Neural progenitor cell (in vitro differentiated cells): Measurements from ENCODE around the gene SCLY. TPM values are rescaled to one million over a fixed set of nuclear protein-coding genes. Genes with fewer than 3 reads are reported as not detected.
A peak's percentile ranks its signal among the peaks of the same experiment; 100 is the strongest.

Experiments used
- DNase-seq: peaks from one replicate; pipeline ENCODE4 v3.0.0-alpha.2; 2016; ENCODE audit warnings: low spot score
- H2AFZ ChIP-seq: fragments of 200-600 bp; sonication (generic); replicated peaks from 2 replicates; pipeline ENCODE4 v1.6.1; 2016; ENCODE audit warnings: antibody characterized with exemption
- H3F3A ChIP-seq: fragments of 200-600 bp; sonication (generic); 2 replicates; pipeline ENCODE4 v1.6.1; 2016; ENCODE audit warnings: antibody characterized with exemption, low read depth
- H3K27ac ChIP-seq: fragments of 200-600 bp; sonication (generic); 2 replicates; pipeline ENCODE4 v1.5.1; 2016; ENCODE audit warnings: mild to moderate bottlenecking
- H3K27me3 ChIP-seq: fragments of 200-600 bp; sonication (generic); 2 replicates; pipeline ENCODE4 v1.6.1; 2016; ENCODE audit warnings: mild to moderate bottlenecking, moderate library complexity
- H3K36me3 ChIP-seq: fragments of 200-600 bp; sonication (generic); 2 replicates; pipeline ENCODE4 v1.5.1; 2016
- H3K4me1 ChIP-seq: fragments of 200-600 bp; sonication (generic); 2 replicates; pipeline ENCODE4 v1.6.1; 2016; ENCODE audit warnings: mixed run types
- H3K4me2 ChIP-seq: fragments of 200-600 bp; sonication (generic); 2 replicates; pipeline ENCODE4 v1.6.1; 2016
- H3K4me3 ChIP-seq: fragments of 200-600 bp; sonication (generic); 2 replicates; pipeline ENCODE4 v1.5.1; 2016
- H3K79me2 ChIP-seq: fragments of 200-600 bp; sonication (generic); 2 replicates; pipeline ENCODE4 v1.6.1; 2016; ENCODE audit warnings: low read depth
- H3K9ac ChIP-seq: fragments of 200-600 bp; sonication (generic); 2 replicates; pipeline ENCODE4 v1.6.1; 2016
- H3K9me3 ChIP-seq: fragments of 200-600 bp; sonication (generic); 2 replicates; pipeline ENCODE4 v1.5.1; 2016; ENCODE audit warnings: low read depth
- H4K20me1 ChIP-seq: fragments of 200-600 bp; sonication (generic); 2 replicates; pipeline ENCODE4 v1.6.1; 2016; ENCODE audit warnings: low read depth
- H3K27ac Mint-ChIP-seq: 3 replicates; pipeline ENCODE4 v1.8.0; 2021; ENCODE audit warnings: mixed read lengths
- H3K27me3 Mint-ChIP-seq: 2 replicates; pipeline ENCODE4 v1.8.0; 2022; ENCODE audit warnings: low read depth, mild to moderate bottlenecking, inconsistent platforms, moderate library complexity, mixed read lengths; ENCODE audit not compliant: insufficient read depth
- H3K36me3 Mint-ChIP-seq: 3 replicates; pipeline ENCODE4 v1.8.0; 2021; ENCODE audit warnings: mixed read lengths
- H3K4me1 Mint-ChIP-seq: 3 replicates; pipeline ENCODE4 v1.8.0; 2021; ENCODE audit warnings: mixed read lengths
- H3K4me3 Mint-ChIP-seq: 3 replicates; pipeline ENCODE4 v1.8.0; 2021; ENCODE audit warnings: mild to moderate bottlenecking, moderate library complexity, mixed read lengths
- H3K9me3 Mint-ChIP-seq: 3 replicates; pipeline ENCODE4 v1.8.0; 2020; ENCODE audit warnings: mixed read lengths
- EZH2 ChIP-seq: fragments of 200-600 bp; sonication (generic); IDR thresholded peaks from 2 replicates; pipeline ENCODE4 v1.6.1; 2017; ENCODE audit warnings: antibody characterized with exemption, mild to moderate bottlenecking, moderate library complexity
- EZH2phosphoT487 ChIP-seq: fragments of 200-600 bp; sonication (generic); IDR thresholded peaks from 2 replicates; pipeline ENCODE4 v1.6.1; 2017; ENCODE audit warnings: antibody characterized with exemption
- total RNA-seq: library from RNA; depleted of rRNA; stranded (reverse); fragments of >200 nt; gene quantifications from 2 replicates; pipeline ENCODE4 v1.2.3, GENCODE V29; 2015; ENCODE audit warnings: low replicate concordance
- TF ChIP-seq, protein P1 (sequence below): fragments of 200-600 bp; sonication (generic); IDR thresholded peaks from 2 replicates; pipeline ENCODE4 v1.5.1; 2017; ENCODE audit warnings: antibody characterized with exemption, mild to moderate bottlenecking

Gene SCLY
- total RNA-seq, 1 donor from 2014 or later = 44.1 TPM

DNA sequence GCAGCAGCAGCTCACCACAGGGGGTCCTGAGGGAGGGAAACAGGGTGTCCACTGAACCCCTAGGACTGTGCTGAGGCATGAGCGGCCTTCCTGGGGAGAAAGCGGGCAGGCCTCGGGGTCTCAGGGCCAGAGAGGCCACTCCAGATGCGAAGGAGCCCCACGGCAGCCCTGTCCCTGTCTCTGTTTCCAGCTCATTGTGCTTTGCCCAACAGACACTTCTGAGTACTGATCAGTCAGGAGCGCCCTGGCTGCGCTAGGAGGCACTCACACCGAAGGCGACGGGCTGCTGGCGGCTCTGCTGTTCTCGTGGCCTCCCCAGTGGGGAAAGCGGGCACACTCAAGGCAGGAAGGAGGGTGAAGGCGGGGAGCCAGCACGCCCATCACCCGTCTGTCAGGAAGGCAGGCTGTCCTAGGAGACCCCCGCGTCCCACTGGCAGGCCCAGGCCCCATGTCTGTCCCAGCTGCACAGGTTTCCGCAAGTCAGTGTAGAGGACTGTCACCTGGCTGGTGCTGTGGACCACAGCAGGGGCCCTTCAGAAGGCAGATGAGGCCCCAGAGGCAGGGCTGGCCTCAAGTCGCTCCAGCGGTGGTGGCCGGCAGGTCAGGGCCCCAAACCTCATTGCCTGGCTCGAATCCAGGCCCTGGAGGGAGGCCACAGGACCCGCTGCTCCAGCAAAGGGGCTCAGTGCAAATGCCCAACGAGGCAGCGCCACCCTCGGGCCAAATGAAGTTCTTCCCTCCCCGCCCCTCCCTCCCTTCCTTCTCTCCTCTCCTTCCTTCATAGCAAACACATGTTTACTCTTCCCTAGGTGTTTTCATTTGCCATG, 46.1 kb downstream of the SCLY start:
- Histone ChIP-seq H4K20me1 (no peaks in the 10 kb centered on the region), H3K79me2 (no peaks in the 10 kb centered on the region), H3F3A (peaks cover 14% of the 10 kb centered on the region), H3K27ac (no peak overlapping the region), H3K9ac (no peak overlapping the region), H3K27me3 (no peaks in the 10 kb centered on the region), H3K36me3 (no peaks in the 10 kb centered on the region), H3K4me2 (no peak overlapping the region), H3K4me3 (no peak overlapping the region), H2AFZ (peak overlapping the region; percentile 21), H3K4me1 (peaks cover 21% of the 10 kb centered on the region), H3K9me3 (no peaks in the 10 kb centered on the region)
- Mint-ChIP-seq H3K9me3 (peaks cover 1% of the 10 kb centered on the region), H3K4me3 (no peak overlapping the region), H3K27me3 (peaks cover 2% of the 10 kb centered on the region), H3K4me1 (peaks cover 20% of the 10 kb centered on the region), H3K36me3 (no peaks in the 10 kb centered on the region), H3K27ac (no peak overlapping the region)
- peak; percentile 67 for DNase-seq
- no peak for TF ChIP-seq EZH2
- TF ChIP-seq, protein P1, sequence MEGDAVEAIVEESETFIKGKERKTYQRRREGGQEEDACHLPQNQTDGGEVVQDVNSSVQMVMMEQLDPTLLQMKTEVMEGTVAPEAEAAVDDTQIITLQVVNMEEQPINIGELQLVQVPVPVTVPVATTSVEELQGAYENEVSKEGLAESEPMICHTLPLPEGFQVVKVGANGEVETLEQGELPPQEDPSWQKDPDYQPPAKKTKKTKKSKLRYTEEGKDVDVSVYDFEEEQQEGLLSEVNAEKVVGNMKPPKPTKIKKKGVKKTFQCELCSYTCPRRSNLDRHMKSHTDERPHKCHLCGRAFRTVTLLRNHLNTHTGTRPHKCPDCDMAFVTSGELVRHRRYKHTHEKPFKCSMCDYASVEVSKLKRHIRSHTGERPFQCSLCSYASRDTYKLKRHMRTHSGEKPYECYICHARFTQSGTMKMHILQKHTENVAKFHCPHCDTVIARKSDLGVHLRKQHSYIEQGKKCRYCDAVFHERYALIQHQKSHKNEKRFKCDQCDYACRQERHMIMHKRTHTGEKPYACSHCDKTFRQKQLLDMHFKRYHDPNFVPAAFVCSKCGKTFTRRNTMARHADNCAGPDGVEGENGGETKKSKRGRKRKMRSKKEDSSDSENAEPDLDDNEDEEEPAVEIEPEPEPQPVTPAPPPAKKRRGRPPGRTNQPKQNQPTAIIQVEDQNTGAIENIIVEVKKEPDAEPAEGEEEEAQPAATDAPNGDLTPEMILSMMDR = peak; percentile 53

DNA sequence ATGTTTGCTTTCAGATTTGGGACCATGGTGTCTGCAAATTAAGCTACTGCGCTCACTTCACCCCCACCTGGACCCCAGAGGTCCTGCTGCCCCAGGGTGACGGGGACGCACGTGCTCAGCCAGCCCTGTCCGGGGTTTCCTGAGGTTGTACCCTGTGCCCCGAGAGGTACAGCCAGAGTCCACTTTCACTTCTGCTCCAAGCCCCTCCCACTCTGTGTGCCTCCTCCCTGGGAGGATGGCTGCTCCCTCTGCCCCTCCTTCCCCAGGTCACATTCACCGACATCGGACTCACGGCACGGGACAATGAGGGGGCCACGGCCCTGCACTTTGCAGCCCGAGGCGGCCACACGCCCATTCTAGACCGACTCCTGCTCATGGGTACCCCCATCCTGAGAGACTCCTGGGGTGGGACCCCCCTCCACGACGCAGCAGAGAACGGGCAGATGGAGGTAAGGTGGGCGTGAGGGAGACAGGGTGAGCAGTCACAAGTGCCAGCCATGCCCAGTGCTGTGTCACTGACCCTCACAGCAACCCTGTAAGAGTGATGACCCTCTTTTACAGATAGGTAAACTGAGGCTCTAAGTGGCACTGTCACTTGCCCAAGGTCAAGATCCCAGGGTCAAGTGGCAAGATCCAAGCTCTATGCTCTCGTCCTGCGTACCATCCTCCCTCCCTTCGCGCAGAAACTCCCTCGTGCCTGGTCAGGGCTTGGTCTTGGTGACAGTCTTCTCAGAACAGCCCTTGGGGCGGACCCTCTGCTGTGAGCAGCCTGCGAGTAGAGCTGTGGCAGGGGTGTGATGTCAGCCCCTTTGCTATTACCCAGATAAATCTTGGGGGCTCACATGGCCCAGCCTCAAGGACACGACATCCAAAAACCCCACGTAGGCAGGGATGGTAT, 47.0 kb downstream of the SCLY start:
- H3K27me3 ChIP-seq = no peaks in the 10 kb centered on the region
- H3K4me1 Mint-ChIP-seq = peaks cover 18% of the 10 kb centered on the region
- no peak overlapping the region for H3K4me3 ChIP-seq
- H3K36me3 Mint-ChIP-seq = no peaks in the 10 kb centered on the region
- DNase-seq = no peak
- H3K9me3 Mint-ChIP-seq = peaks cover 8% of the 10 kb centered on the region
- no peaks in the 10 kb centered on the region for H3K36me3 ChIP-seq
- H3K4me3 Mint-ChIP-seq = peak overlapping the region; percentile 46
- no peak overlapping the region for H2AFZ ChIP-seq
- no peak overlapping the region for H3K4me2 ChIP-seq
- H3K27me3 Mint-ChIP-seq = peaks cover 2% of the 10 kb centered on the region
- no peaks in the 10 kb centered on the region for H3K79me2 ChIP-seq
- no peak overlapping the region for H3K9ac ChIP-seq
- no peaks in the 10 kb centered on the region for H4K20me1 ChIP-seq
- no peak for TF ChIP-seq EZH2phosphoT487
- TF ChIP-seq, protein P1 = no peak
- no peak for TF ChIP-seq EZH2
- peaks cover 7% of the 10 kb centered on the region for H3K9me3 ChIP-seq
- peak overlapping the region; percentile 79 for H3K27ac Mint-ChIP-seq
- no peak overlapping the region for H3K27ac ChIP-seq
- H3K4me1 ChIP-seq = peaks cover 21% of the 10 kb centered on the region
- H3F3A ChIP-seq = peaks cover 14% of the 10 kb centered on the region

DNA sequence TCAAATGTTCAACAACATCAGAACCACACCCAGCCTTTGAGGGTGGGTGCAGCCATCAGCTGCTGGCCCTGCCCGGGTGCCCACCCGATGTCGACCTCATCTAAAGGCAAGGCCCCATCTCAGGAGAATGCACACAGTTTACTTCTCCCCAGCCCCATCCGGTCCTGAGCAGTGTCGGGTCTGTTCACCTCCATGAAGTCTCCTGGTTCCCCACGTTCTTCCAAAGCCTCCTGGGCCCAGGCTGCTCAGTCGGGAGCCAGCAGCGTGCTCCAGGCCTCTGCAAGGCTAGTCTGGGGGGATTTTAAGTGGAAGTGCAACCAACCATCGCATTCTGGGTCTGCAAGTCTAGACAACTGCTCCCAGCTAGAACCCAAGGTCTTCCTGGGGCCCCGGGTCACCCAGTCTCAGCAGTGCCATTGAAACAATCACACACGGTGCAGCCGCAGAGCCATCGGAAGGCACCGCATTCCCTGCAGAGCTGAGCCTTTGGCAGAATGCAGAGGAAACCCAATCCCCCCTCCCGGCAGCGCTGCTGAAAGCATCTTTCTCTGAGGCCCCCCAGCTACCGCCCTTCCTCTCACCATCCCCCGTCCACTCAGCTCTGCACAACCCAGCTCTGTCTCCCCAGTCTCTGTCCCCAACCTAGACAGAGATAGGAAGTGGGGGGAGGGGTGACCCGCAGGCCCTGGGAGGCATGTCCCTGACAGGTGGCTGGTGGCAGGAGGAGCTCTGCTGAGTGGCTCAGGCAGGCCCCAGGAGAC, 47.8 kb downstream of the SCLY start:
- Mint-ChIP-seq H3K27ac (peak overlapping the region; percentile 79), H3K4me3 (no peak overlapping the region)
- TF ChIP-seq, protein P1 = no peak
- TF ChIP-seq EZH2phosphoT487 = no peak
- TF ChIP-seq EZH2 = no peak

More for the DNA sequence above, 47.8 kb downstream of the SCLY start:
- H3K79me2 ChIP-seq = no peaks in the 10 kb centered on the region
- H3K4me2 ChIP-seq = peak overlapping the region; percentile 72
- no peaks in the 10 kb centered on the region for H3K36me3 Mint-ChIP-seq
- peaks cover 10% of the 10 kb centered on the region for H3K9me3 ChIP-seq
- peaks cover 12% of the 10 kb centered on the region for H3K9me3 Mint-ChIP-seq
- H3K4me1 Mint-ChIP-seq = peaks cover 17% of the 10 kb centered on the region
- peak; percentile 71 for DNase-seq
- no peak overlapping the region for H3K27ac ChIP-seq
- H3K27me3 Mint-ChIP-seq = peaks cover 2% of the 10 kb centered on the region
- no peak overlapping the region for H3K9ac ChIP-seq
- H3K36me3 ChIP-seq = no peaks in the 10 kb centered on the region
- peak overlapping the region; percentile 27 for H3K4me3 ChIP-seq
- no peaks in the 10 kb centered on the region for H4K20me1 ChIP-seq
- peak overlapping the region; percentile 70 for H2AFZ ChIP-seq
- no peaks in the 10 kb centered on the region for H3K27me3 ChIP-seq
- H3F3A ChIP-seq = peaks cover 14% of the 10 kb centered on the region
- peaks cover 21% of the 10 kb centered on the region for H3K4me1 ChIP-seq
